HG02938 (cell line): ENCODE data around the gene DNAH9.

Source experiments
- ATAC-seq: cut with Tn5 transposase; IDR thresholded peaks from one replicate; pipeline ENCODE4 v1.9.1; 2021; ENCODE audit warnings: mild to moderate bottlenecking, moderate library complexity; ENCODE audit not compliant: unreplicated experiment

Gene DNAH9

DNA sequence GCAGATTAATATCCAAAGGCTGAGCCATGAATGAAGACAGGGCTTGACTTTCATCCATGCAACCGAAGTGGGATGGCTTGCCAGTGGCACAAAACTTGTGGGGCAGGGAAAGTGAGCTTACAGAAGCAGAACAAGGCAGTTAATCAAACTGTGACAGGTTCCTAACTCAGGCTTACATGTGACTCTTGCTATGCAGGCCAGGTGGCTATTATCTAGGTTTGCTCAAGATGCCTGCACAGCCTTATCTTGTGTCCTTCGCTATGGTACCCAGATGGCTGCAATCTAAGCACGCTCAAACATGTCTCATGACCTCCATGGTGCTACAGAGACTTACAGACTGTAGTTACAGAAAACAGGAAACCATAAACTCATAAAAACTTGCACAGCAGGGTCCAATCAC lies 8.6 kb upstream of the DNAH9 start:
- no peak for ATAC-seq

- ATAC-seq: no peak
Measured at GRCh38 chr17:11601661-11602060, 3.4 kb downstream of the DNAH9 start.

DNA sequence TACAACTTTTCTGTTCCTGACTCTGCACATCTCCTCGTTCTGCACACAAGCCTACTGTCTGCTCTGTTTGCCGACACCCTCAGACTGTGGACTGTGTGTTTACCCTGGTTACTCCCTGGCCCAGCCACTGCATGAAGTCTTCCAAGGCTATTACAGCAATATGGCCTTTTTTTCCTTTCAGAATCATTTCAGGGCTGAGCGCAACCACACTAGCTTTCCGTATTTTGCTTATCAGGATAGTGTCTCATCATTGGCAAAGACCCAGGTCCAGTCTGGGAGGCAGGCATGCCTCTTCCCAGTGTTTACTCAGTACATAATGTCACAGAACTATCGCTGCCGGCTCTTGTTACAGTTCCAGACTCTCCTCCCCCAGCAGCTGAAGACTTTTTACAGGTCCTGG lies 10.1 kb downstream of the DNAH9 start:
- ATAC-seq: no peak

- ATAC-seq: no peak
Measured at GRCh38 chr17:11610999-11611566, 12.8 kb downstream of the DNAH9 start.

- ATAC-seq: no peak
Measured at GRCh38 chr17:11612956-11613355, 14.7 kb downstream of the DNAH9 start.

DNA sequence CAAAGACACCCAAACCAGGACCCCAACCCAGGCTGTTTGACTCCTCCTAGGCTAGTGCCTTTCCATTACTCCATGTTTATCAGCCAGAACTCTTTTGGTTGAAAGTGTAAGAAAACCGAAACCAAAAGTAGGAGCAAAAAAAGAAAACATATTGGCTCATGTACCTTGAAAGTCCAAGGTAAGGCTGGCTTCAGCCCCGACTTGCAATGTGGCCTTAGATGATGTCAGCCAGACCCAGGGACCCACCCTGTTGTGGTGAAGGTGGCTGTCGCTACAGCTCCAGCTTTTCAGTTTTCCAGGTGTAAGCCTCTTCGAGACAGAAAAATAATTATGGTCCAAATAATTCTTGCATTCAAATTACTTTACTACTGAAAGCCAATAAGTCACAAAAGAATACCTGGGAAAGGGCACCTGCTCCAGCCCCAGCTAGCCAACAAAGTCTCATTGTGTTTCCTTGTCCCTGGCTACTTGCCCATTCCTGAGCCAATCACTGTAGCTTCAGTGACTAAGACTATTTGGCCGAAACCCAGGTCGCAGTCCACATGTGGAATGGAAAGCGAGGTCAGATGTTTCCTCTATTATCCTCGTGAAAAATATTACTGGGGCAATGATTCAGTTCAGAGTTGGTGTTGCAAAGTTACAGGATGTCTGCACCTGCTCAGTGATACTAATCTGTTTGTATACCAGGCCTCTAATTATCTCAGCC lies 20.7 kb downstream of the DNAH9 start:
- ATAC-seq: no peak

GRCh38 chr17:11622492-11622891 lies 24.2 kb downstream of the DNAH9 start:
- ATAC-seq: no peak

DNA sequence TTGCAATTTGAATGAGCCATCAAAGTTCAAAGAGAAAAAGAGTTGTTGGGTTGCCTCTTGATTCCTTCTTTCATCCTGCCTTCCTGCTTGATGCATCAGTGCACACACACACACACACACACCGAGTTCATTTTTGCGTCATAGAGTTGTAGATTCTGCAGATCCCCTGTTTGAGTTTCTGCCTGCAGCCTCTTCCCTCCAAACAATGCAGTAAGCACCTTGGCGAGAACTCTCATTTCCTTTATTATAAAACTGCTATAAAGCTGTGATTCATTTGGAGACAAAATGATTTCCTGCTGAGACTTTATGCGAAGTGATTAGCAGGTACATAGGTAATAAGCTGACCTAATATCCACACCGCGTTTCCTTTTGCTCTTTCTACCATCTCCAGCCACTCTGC lies 26.7 kb downstream of the DNAH9 start:
- no peak for ATAC-seq

- no peak for ATAC-seq
Measured at GRCh38 chr17:11625878-11626277, 27.6 kb downstream of the DNAH9 start.

- ATAC-seq: no peak
Measured at GRCh38 chr17:11627301-11627940, 29.2 kb downstream of the DNAH9 start.

- no peak for ATAC-seq
Measured at GRCh38 chr17:11628374-11628773, 30.1 kb downstream of the DNAH9 start.

DNA sequence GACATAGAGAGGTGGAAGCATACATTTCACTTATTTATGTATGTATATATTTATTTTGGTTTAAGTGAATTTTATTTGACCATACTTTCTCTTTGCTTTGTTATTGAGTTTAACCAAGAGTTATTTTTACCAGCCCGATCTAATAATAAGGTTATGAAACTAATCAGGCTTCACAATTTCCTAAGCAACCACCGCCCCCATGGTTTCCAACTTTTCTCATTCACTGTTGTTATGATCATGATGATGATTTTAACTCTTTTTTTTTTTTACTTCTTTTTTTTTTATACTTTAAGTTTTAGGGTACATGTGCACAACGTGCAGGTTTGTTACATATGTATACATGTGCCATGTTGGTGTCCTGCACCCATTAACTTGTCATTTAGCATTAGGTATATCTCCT lies 30.6 kb downstream of the DNAH9 start:
- ATAC-seq: no peak

DNA sequence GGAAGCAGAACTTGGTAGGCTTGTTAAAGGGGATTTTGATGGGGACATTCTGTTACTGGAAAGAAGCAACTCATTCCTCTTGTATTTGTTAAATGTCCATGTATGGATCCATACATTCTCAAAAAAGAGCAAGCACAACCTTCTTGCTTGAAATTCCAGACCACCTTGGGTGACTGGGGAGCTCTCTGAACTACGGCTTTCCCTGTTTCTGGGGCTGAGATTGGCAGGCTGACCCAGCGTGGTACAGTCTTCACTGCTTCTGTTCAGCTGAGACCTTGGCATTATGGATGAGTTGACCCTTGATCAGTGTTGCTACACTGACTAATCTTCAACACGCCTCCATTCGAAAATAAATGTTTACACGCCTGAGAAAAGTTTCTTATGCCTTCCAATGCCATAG lies 38.5 kb downstream of the DNAH9 start:
- no peak for ATAC-seq

DNA sequence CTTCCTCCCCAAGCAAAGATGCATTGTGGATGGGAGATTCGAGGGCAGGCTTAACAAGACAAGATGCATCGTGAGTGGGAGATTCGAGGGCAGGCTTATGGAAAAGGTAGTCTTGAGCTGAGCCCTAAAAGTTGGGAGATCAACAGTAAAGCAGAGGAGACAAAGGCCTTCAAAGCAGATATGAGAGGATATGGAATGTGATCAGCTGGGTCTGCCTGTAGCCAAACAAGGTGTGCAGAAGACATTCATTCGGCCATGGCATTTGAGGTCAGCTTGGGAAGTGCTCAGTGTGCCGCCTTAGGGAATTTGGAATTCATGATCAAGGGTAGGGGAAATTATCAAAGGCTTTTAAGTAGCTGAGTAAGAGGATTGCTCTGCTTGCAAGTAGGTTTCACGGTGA lies 39.5 kb downstream of the DNAH9 start:
- no peak for ATAC-seq

GRCh38 chr17:11638700-11639265 lies 40.5 kb downstream of the DNAH9 start:
- no peak for ATAC-seq

- ATAC-seq: no peak
Measured at GRCh38 chr17:11639736-11640462, 41.6 kb downstream of the DNAH9 start.

DNA sequence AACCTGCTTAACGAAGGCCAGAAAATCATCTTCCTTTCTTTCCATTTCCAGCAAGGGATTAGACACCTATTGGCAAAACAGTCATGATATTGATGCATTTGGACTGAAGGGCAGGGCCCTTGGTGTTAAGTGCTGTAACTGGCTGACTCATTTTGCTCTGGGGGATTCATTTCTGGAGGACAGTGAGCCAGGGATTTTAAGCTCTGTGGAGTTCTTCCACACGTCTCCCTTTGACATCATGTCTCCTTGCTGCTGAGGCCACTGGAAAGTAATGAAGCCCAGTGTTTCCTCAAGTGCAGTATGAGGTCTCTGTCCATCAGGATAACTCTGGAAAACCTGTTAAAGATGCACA lies 42.2 kb downstream of the DNAH9 start:
- ATAC-seq: no peak

- no peak for ATAC-seq
Measured at GRCh38 chr17:11641521-11642275, 43.4 kb downstream of the DNAH9 start.

GRCh38 chr17:11642655-11643054 lies 44.4 kb downstream of the DNAH9 start:
- no peak for ATAC-seq

GRCh38 chr17:11643851-11644250 lies 45.6 kb downstream of the DNAH9 start:
- ATAC-seq: no peak
